Gastrocnemius medialis (tissue), 4 donors: ENCODE measurements around the gene PLPP2.

Source experiments
- CTCF ChIP-seq, 5 experiments: fragments of 450-650 bp in 3 of 5; fragments of 200-600 bp in 2 of 5; sonication (generic) in 2 of 5; IDR thresholded peaks in 4 of 5; conservative IDR thresholded peaks in 1 of 5; 1 replicate in 4 of 5; 2 replicates in 1 of 5; pipeline ENCODE4 v1.5.1; 2016 to 2019; ENCODE audit warnings: antibody characterized with exemption in 5 of 5, mild to moderate bottlenecking in 3 of 5, moderate library complexity in 3 of 5
- POLR2A ChIP-seq, 2 donors: fragments of 450-650 bp; IDR thresholded peaks; one replicate each; pipeline ENCODE4 v1.6.1; 2017; ENCODE audit warnings: antibody characterized with exemption in 2 of 2, mild to moderate bottlenecking in 2 of 2, moderate library complexity in 2 of 2

DNA sequence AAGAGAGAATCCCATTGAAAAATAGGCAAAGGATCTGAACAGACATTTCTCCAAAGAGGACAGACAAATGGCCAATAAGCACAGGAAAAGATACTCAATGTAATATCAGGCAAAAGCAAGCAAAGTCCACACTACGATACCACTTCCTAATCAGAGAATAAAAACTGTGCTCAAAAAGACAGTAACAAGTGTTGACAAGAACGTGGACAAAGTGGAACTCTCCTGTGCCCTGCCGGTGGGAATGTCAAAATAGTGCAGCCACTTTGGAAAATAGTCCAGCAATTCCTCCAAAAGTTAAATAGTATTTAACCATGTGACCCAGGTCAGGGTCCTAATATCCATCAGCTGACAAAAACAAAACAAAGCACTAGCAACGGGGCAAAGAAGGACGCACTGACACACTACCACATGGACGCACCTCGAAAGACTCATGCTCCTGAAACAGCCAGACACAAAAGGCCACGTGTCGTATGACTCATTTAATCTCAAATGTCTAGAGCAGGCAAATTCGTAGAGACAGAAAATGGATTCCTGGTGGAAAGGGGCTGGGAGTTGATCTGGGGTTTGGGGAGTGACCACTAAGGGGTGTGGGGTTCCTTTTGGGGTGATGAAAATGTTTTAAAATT lies 48.2 kb upstream of the PLPP2 start:
- TF ChIP-seq CTCF (IDR thresholded peaks at IDR 0.05 in 4 of 5, conservative IDR thresholded peaks at IDR 0.05 in 1 of 5) (no peak), POLR2A (IDR thresholded peaks at IDR 0.05) (no peak)
